K562 (cell line): ENCODE results near the gene INPP5K. TPM values are rescaled to one million over a fixed set of nuclear protein-coding genes. Genes with fewer than 3 reads are reported as not detected.

Experiments
- HDAC1 ChIP-seq, 2 experiments: fragments of 450-650 bp; IDR thresholded peaks; 2 replicates each; pipeline ENCODE4 v1.6.1; 2016 to 2017; ENCODE audit warnings: inconsistent platforms in 1 of 2, mild to moderate bottlenecking in 1 of 2, moderate library complexity in 1 of 2
- KDM2B ChIP-seq: fragments of 250-450 bp; sonication (Bioruptor Pico); IDR thresholded peaks from 2 replicates; pipeline ENCODE4 v1.8.0; 2021; ENCODE audit warnings: mild to moderate bottlenecking, moderate library complexity
- RBFOX2 ChIP-seq: fragments of 200-400 bp; formaldehyde crosslinking; IDR thresholded peaks from 2 replicates; pipeline ENCODE4 v1.6.1; 2017; ENCODE audit warnings: low read depth, mild to moderate bottlenecking, low read length, moderate library complexity
- ZFP36 ChIP-seq: fragments of 150-350 bp; IDR thresholded peaks from 2 replicates; pipeline ENCODE4 v1.6.1; 2018; ENCODE audit warnings: low read length, low read depth; ENCODE audit not compliant: partially characterized antibody
- polyA plus RNA-seq, 8 experiments: library from polyadenylated mRNA; depleted of rRNA in 4 of 8; stranded (reverse) in 5 of 8; unstranded in 3 of 8; fragments of >200 nt; fragmentation: Nextera tagmentation in 2 of 8; fragmentation: Illumina TruSeq in 1 of 8; extraction: Ambion mirVana in 2 of 8; extraction: Trizol in 1 of 8; gene quantifications; 2 replicates each; pipeline versions ENCODE4 v1.2.1 to v1.2.3, GENCODE V29; 2011 to 2014; ENCODE audit warnings: inconsistent platforms in 1 of 8, missing spikeins in 1 of 8
- total RNA-seq, 7 experiments: library from RNA; depleted of rRNA in 6 of 7; stranded (reverse); fragments of >200 nt in 6 of 7; fragmentation: Illumina TruSeq in 2 of 7; extraction: Trizol in 2 of 7; gene quantifications; 2 replicates each; pipeline versions ENCODE4 v1.2.1 to v1.2.3, GENCODE V29; 2011 to 2021; ENCODE audit warnings: low replicate concordance in 1 of 7
- TF ChIP-seq, protein P1 (sequence below): fragments of 450-650 bp; IDR thresholded peaks from 2 replicates; pipeline ENCODE4 v1.6.1; 2016; ENCODE audit warnings: mild to moderate bottlenecking, moderate library complexity
- TF ChIP-seq, protein P2 (sequence below): fragments of 450-650 bp; IDR thresholded peaks from 2 replicates; pipeline ENCODE4 v1.6.1; 2017; ENCODE audit warnings: antibody characterized with exemption, mild to moderate bottlenecking

The INPP5K gene
- total and polyA plus RNA-seq, 9 of the 15 experiments (the other 6 are each of a cell fraction or from before 2014, with no cell fraction given): 0.63 to 15.1 (median 10.1) TPM

DNA sequence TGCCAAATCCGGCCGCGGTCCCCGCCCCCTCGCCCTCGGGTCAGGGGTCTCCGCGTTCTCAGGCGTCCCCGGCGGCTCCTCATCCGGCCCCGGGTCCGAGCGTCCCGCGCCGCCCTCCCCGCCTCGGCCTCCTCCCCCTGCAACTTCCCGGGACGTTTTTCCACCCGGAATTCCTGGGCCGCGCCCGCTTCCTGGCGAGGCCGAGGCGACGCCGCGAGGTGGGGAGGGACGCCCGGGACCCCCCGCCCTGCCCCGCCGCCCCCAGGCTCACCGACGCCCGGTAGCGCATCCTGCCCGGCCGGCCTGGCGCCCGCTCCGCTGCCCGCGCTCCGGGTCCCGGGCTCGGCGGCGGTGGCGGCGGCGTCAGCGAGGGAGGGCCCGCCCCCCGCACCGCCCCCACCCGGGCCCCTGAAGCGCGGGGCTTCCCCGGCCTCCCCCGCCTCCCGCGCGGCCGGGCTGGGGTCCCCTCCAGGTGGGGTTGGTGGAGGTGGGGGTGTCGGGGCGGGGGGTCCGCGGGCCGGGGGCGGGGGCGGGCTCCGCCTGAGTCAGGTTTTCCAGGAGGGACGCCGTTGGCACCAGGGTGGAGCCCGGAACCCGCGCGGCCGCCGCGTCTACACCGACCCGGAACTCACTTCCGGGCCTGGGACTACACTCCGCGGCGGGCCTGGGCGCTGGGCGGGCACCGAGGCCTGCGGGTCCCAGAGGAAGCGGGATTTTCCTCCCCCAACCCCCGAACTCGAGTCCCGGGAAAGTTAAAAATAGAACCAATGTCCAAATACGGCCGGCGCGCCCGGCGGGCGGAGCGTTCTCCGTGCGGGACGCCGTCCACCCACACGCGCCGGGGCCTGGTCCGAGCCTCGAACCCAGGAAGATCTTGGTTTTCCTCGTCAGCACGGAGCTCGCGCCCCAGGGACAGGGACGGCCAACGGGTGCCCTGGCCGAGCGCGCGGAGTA is 30.7 kb downstream of the INPP5K start (continued):
- TF ChIP-seq, protein P1, sequence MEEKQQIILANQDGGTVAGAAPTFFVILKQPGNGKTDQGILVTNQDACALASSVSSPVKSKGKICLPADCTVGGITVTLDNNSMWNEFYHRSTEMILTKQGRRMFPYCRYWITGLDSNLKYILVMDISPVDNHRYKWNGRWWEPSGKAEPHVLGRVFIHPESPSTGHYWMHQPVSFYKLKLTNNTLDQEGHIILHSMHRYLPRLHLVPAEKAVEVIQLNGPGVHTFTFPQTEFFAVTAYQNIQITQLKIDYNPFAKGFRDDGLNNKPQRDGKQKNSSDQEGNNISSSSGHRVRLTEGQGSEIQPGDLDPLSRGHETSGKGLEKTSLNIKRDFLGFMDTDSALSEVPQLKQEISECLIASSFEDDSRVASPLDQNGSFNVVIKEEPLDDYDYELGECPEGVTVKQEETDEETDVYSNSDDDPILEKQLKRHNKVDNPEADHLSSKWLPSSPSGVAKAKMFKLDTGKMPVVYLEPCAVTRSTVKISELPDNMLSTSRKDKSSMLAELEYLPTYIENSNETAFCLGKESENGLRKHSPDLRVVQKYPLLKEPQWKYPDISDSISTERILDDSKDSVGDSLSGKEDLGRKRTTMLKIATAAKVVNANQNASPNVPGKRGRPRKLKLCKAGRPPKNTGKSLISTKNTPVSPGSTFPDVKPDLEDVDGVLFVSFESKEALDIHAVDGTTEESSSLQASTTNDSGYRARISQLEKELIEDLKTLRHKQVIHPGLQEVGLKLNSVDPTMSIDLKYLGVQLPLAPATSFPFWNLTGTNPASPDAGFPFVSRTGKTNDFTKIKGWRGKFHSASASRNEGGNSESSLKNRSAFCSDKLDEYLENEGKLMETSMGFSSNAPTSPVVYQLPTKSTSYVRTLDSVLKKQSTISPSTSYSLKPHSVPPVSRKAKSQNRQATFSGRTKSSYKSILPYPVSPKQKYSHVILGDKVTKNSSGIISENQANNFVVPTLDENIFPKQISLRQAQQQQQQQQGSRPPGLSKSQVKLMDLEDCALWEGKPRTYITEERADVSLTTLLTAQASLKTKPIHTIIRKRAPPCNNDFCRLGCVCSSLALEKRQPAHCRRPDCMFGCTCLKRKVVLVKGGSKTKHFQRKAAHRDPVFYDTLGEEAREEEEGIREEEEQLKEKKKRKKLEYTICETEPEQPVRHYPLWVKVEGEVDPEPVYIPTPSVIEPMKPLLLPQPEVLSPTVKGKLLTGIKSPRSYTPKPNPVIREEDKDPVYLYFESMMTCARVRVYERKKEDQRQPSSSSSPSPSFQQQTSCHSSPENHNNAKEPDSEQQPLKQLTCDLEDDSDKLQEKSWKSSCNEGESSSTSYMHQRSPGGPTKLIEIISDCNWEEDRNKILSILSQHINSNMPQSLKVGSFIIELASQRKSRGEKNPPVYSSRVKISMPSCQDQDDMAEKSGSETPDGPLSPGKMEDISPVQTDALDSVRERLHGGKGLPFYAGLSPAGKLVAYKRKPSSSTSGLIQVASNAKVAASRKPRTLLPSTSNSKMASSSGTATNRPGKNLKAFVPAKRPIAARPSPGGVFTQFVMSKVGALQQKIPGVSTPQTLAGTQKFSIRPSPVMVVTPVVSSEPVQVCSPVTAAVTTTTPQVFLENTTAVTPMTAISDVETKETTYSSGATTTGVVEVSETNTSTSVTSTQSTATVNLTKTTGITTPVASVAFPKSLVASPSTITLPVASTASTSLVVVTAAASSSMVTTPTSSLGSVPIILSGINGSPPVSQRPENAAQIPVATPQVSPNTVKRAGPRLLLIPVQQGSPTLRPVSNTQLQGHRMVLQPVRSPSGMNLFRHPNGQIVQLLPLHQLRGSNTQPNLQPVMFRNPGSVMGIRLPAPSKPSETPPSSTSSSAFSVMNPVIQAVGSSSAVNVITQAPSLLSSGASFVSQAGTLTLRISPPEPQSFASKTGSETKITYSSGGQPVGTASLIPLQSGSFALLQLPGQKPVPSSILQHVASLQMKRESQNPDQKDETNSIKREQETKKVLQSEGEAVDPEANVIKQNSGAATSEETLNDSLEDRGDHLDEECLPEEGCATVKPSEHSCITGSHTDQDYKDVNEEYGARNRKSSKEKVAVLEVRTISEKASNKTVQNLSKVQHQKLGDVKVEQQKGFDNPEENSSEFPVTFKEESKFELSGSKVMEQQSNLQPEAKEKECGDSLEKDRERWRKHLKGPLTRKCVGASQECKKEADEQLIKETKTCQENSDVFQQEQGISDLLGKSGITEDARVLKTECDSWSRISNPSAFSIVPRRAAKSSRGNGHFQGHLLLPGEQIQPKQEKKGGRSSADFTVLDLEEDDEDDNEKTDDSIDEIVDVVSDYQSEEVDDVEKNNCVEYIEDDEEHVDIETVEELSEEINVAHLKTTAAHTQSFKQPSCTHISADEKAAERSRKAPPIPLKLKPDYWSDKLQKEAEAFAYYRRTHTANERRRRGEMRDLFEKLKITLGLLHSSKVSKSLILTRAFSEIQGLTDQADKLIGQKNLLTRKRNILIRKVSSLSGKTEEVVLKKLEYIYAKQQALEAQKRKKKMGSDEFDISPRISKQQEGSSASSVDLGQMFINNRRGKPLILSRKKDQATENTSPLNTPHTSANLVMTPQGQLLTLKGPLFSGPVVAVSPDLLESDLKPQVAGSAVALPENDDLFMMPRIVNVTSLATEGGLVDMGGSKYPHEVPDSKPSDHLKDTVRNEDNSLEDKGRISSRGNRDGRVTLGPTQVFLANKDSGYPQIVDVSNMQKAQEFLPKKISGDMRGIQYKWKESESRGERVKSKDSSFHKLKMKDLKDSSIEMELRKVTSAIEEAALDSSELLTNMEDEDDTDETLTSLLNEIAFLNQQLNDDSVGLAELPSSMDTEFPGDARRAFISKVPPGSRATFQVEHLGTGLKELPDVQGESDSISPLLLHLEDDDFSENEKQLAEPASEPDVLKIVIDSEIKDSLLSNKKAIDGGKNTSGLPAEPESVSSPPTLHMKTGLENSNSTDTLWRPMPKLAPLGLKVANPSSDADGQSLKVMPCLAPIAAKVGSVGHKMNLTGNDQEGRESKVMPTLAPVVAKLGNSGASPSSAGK: peak; percentile 40
- peak; percentile 70 for TF ChIP-seq RBFOX2
- TF ChIP-seq, protein P2, sequence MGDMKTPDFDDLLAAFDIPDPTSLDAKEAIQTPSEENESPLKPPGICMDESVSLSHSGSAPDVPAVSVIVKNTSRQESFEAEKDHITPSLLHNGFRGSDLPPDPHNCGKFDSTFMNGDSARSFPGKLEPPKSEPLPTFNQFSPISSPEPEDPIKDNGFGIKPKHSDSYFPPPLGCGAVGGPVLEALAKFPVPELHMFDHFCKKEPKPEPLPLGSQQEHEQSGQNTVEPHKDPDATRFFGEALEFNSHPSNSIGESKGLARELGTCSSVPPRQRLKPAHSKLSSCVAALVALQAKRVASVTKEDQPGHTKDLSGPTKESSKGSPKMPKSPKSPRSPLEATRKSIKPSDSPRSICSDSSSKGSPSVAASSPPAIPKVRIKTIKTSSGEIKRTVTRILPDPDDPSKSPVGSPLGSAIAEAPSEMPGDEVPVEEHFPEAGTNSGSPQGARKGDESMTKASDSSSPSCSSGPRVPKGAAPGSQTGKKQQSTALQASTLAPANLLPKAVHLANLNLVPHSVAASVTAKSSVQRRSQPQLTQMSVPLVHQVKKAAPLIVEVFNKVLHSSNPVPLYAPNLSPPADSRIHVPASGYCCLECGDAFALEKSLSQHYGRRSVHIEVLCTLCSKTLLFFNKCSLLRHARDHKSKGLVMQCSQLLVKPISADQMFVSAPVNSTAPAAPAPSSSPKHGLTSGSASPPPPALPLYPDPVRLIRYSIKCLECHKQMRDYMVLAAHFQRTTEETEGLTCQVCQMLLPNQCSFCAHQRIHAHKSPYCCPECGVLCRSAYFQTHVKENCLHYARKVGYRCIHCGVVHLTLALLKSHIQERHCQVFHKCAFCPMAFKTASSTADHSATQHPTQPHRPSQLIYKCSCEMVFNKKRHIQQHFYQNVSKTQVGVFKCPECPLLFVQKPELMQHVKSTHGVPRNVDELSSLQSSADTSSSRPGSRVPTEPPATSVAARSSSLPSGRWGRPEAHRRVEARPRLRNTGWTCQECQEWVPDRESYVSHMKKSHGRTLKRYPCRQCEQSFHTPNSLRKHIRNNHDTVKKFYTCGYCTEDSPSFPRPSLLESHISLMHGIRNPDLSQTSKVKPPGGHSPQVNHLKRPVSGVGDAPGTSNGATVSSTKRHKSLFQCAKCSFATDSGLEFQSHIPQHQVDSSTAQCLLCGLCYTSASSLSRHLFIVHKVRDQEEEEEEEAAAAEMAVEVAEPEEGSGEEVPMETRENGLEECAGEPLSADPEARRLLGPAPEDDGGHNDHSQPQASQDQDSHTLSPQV: peak; percentile 55; the same call in 1 of the 2 replicates
- TF ChIP-seq ZFP36: no peak
- 0 out of 2 replicates have a peak, but pooled peaks have one; percentile 8 for TF ChIP-seq KDM2B (CRISPR knock-in tag)
- 0 out of 4 replicates have a peak, but pooled peaks of 1 of the 2 experiments have one; percentile 21 for TF ChIP-seq HDAC1 (IDR thresholded peaks at IDR 0.05)
